HepG2 (cell line): ENCODE data around the gene PPP6R2. TPM values are rescaled to one million over a fixed set of nuclear protein-coding genes. Genes with fewer than 3 reads are reported as not detected.

ENCODE experiments used
- ARHGAP35 ChIP-seq: sonication (generic); formaldehyde crosslinking; IDR thresholded peaks from 2 replicates; pipeline ENCODE4 v1.9.0; 2022; ENCODE audit warnings: mild to moderate bottlenecking, inconsistent platforms, moderate library complexity, missing genetic modification reagents, borderline replicate concordance
- CBX1 ChIP-seq: IDR thresholded peaks from one replicate; pipeline ENCODE4 v1.6.1; 2016; ENCODE audit warnings: antibody characterized with exemption, low read depth
- CEBPB ChIP-seq: IDR thresholded peaks from 2 replicates; pipeline ENCODE4 v1.6.1; 2011; ENCODE audit warnings: low read depth, low read length, improper control_type of control experiment, borderline replicate concordance
- ELK4 ChIP-seq: sonication (generic); formaldehyde crosslinking; IDR thresholded peaks from 2 replicates; pipeline ENCODE4 v1.9.0; 2021; ENCODE audit warnings: missing genetic modification reagents, borderline replicate concordance
- FUBP1 ChIP-seq: sonication (generic); formaldehyde crosslinking; IDR thresholded peaks from 2 replicates; pipeline ENCODE4 v1.5.1; 2020; ENCODE audit warnings: missing genetic modification reagents, mild to moderate bottlenecking, borderline replicate concordance
- JUNB ChIP-seq: sonication (generic); formaldehyde crosslinking; IDR thresholded peaks from 2 replicates; pipeline ENCODE4 v1.8.0; 2022; ENCODE audit warnings: missing genetic modification reagents, mild to moderate bottlenecking, borderline replicate concordance
- KLF6 ChIP-seq: IDR thresholded peaks from 2 replicates; pipeline ENCODE4 v1.8.0; 2016; ENCODE audit warnings: missing biosample characterization, missing genetic modification reagents
- NKX3-1 ChIP-seq: sonication (generic); formaldehyde crosslinking; IDR thresholded peaks from 2 replicates; pipeline ENCODE4 v1.5.0; 2020; ENCODE audit warnings: missing genetic modification reagents
- ZBTB2 ChIP-seq: sonication (generic); formaldehyde crosslinking; IDR thresholded peaks from 2 replicates; pipeline ENCODE4 v1.8.0; 2022; ENCODE audit warnings: low read depth, missing genetic modification reagents
- ZBTB8A ChIP-seq: sonication (generic); formaldehyde crosslinking; IDR thresholded peaks from 2 replicates; pipeline ENCODE4 v1.4.0; 2020; ENCODE audit warnings: mild to moderate bottlenecking, low read depth, missing genetic modification reagents, borderline replicate concordance
- ZFP36 ChIP-seq: fragments of 150-350 bp; IDR thresholded peaks from 2 replicates; pipeline ENCODE4 v1.6.1; 2018; ENCODE audit warnings: borderline replicate concordance, low read length, low read depth; ENCODE audit not compliant: partially characterized antibody
- ZNF205 ChIP-seq: IDR thresholded peaks from 2 replicates; pipeline ENCODE4 v1.6.1; 2018; ENCODE audit warnings: missing biosample characterization, missing genetic modification reagents
- ZNF232 ChIP-seq: sonication (generic); formaldehyde crosslinking; IDR thresholded peaks from 2 replicates; pipeline ENCODE4 v1.4.0; 2020; ENCODE audit warnings: missing genetic modification reagents, borderline replicate concordance
- ZNF264 ChIP-seq: sonication (generic); formaldehyde crosslinking; IDR thresholded peaks from 2 replicates; pipeline ENCODE4 v1.4.0; 2020; ENCODE audit warnings: missing genetic modification reagents
- ZNF317 ChIP-seq: sonication (generic); formaldehyde crosslinking; IDR thresholded peaks from 2 replicates; pipeline ENCODE4 v1.5.0; 2020; ENCODE audit warnings: mild to moderate bottlenecking, missing genetic modification reagents
- ZNF335 ChIP-seq: sonication (generic); formaldehyde crosslinking; IDR thresholded peaks from 2 replicates; pipeline ENCODE4 v1.4.0; 2020; ENCODE audit warnings: missing genetic modification reagents
- ZNF557 ChIP-seq: sonication (generic); formaldehyde crosslinking; IDR thresholded peaks from 2 replicates; pipeline ENCODE4 v1.4.0; 2020; ENCODE audit warnings: missing genetic modification reagents
- ZNF607 ChIP-seq: sonication (generic); formaldehyde crosslinking; IDR thresholded peaks from 2 replicates; pipeline ENCODE4 v1.5.1; 2020; ENCODE audit warnings: missing genetic modification reagents, mild to moderate bottlenecking, borderline replicate concordance
- ZNF674 ChIP-seq: sonication (generic); formaldehyde crosslinking; IDR thresholded peaks from 2 replicates; pipeline ENCODE4 v1.5.0; 2020; ENCODE audit warnings: low read depth, mild to moderate bottlenecking, missing genetic modification reagents
- ZNF768 ChIP-seq: sonication (generic); formaldehyde crosslinking; IDR thresholded peaks from 2 replicates; pipeline ENCODE4 v1.4.0; 2020; ENCODE audit warnings: missing genetic modification reagents
- ZNF816 ChIP-seq: sonication (generic); formaldehyde crosslinking; IDR thresholded peaks from 2 replicates; pipeline ENCODE4 v1.8.0; 2022; ENCODE audit warnings: missing genetic modification reagents, mild to moderate bottlenecking, borderline replicate concordance
- ZSCAN30 ChIP-seq: sonication (generic); formaldehyde crosslinking; IDR thresholded peaks from 2 replicates; pipeline ENCODE4 v1.5.0; 2020; ENCODE audit warnings: mild to moderate bottlenecking, missing genetic modification reagents
- ZZZ3 ChIP-seq: sonication (generic); formaldehyde crosslinking; IDR thresholded peaks from 2 replicates; pipeline ENCODE4 v1.4.0; 2020; ENCODE audit warnings: missing genetic modification reagents, mild to moderate bottlenecking, borderline replicate concordance
- polyA plus RNA-seq, 8 experiments: library from polyadenylated mRNA; depleted of rRNA in 3 of 8; stranded (reverse) in 7 of 8; unstranded in 1 of 8; fragments of >200 nt; fragmentation: Illumina TruSeq in 4 of 8; extraction: Trizol in 4 of 8; gene quantifications; 2 replicates each; pipeline versions ENCODE4 v1.2.1 to v1.2.3, GENCODE V29; 2011 to 2016; ENCODE audit warnings: low read depth in 4 of 8, missing spikeins in 1 of 8, mixed read lengths in 1 of 8; ENCODE audit not compliant: insufficient read depth in 1 of 8
- total RNA-seq, 5 experiments: library from RNA; depleted of rRNA; stranded (reverse); fragments of >200 nt; fragmentation: Illumina TruSeq; extraction: Trizol; gene quantifications; 2 replicates each; pipeline ENCODE4 v1.2.3, GENCODE V29; 2016; ENCODE audit warnings: low read depth in 1 of 5
- TF ChIP-seq, protein P1 (sequence below): sonication (generic); formaldehyde crosslinking; IDR thresholded peaks from 2 replicates; pipeline ENCODE4 v1.8.1; 2022; ENCODE audit warnings: mild to moderate bottlenecking, missing genetic modification reagents

The PPP6R2 gene
- total and polyA plus RNA-seq, 2 of the 13 experiments (the other 11 are each of a cell fraction or from before 2014, with no cell fraction given): 55.0 to 102 TPM

DNA sequence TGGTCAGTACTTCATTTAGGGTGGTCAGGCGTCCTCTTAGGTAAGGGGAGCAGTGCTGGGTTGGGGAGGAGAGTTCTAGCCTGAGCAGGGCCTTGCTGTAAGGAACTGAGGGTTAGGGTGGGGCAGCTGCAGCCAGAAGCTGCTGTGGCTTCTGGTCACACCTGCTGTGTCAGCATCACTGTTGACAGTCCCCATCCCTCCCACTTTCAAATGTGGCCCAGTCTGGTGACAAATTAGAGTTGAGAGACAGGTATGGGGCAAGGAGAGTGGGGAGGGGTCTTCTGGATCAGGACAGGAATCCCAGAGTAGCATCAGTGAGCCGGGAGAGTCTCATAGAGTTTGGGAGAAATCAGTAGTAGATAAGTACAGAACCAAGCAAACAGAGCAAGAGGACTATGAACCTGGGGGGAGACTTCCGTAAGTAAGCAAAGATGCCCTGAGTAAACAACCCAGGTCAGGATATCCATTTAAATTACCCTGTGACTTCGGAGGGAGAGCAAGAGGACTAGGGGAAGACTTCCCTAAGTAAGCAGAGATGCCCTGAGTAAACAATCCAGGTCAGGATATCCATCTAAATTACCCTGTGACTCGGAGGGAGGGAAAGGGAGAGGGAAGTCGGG lies 53.7 kb downstream of the PPP6R2 start (continued):
- TF ChIP-seq ZFP36 (no peak), ZNF674 (CRISPR knock-in tag) (no peak), ZBTB8A (CRISPR knock-in tag) (no peak; the same call in 1 of the 2 replicates), ELK4 (CRISPR knock-in tag) (no peak), ZNF264 (CRISPR knock-in tag) (0 out of 2 replicates have a peak, but pooled peaks have one; percentile 48), ZZZ3 (CRISPR knock-in tag) (0 out of 2 replicates have a peak, but pooled peaks have one; percentile 30), ZSCAN30 (CRISPR knock-in tag) (no peak), ZNF768 (CRISPR knock-in tag) (no peak), ZNF317 (peak; percentile 86; the same call in 1 of the 2 replicates), ZNF335 (no peak), ZNF607 (peak; percentile 72; the same call in 1 of the 2 replicates), FUBP1 (no peak), ZNF232 (no peak), CEBPB (no peak), ZNF816 (CRISPR knock-in tag) (no peak), JUNB (CRISPR knock-in tag) (no peak), CBX1 (no peak), ZBTB2 (CRISPR knock-in tag) (no peak), NKX3-1 (CRISPR knock-in tag) (peak; percentile 88; the same call in 1 of the 2 replicates), KLF6 (CRISPR knock-in tag) (no peak), ZNF205 (peak; percentile 87; the same call in 1 of the 2 replicates), ARHGAP35 (no peak), ZNF557 (no peak)
- TF ChIP-seq, protein P1, sequence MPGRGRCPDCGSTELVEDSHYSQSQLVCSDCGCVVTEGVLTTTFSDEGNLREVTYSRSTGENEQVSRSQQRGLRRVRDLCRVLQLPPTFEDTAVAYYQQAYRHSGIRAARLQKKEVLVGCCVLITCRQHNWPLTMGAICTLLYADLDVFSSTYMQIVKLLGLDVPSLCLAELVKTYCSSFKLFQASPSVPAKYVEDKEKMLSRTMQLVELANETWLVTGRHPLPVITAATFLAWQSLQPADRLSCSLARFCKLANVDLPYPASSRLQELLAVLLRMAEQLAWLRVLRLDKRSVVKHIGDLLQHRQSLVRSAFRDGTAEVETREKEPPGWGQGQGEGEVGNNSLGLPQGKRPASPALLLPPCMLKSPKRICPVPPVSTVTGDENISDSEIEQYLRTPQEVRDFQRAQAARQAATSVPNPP: no peak
